ENCODE results near the gene ST7. TPM values are rescaled to one million over a fixed set of nuclear protein-coding genes. Genes with fewer than 3 reads are reported as not detected.

ST7 gene
- total and polyA plus RNA-seq, 2 of the 8 experiments (the other 6 are each of a cell fraction or from before 2014, with no cell fraction given), result 16.3 to 18.0 TPM

DNA sequence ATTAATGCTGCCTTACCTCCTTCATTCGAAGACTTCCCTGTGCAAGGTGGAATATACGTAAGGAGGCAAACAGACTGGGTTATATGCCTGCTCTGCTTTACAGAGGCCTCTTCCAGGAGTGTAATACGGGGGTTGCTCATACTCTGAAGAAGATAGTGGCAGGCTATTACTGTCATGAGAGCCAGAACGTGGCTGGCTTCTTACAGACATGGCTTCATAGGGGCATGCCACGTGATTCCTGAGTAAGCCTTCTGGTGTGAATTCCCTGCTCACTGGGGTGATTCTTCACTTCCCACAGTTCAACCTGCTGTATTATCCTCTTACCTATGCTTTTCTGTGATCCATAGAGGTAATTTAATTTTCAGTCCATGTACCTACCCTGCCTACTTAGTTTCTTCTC lies 141.8 kb downstream of the ST7 start (continued):
- no peak for TF ChIP-seq HDAC2 (IDR thresholded peaks at IDR 0.05; ENCODE audit: borderline replicate concordance in 1 of 2, low read depth in 2 of 2, low read length in 2 of 2)
- TF ChIP-seq, protein P1, sequence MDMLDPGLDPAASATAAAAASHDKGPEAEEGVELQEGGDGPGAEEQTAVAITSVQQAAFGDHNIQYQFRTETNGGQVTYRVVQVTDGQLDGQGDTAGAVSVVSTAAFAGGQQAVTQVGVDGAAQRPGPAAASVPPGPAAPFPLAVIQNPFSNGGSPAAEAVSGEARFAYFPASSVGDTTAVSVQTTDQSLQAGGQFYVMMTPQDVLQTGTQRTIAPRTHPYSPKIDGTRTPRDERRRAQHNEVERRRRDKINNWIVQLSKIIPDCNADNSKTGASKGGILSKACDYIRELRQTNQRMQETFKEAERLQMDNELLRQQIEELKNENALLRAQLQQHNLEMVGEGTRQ (IDR thresholded peaks at IDR 0.05; ENCODE audit: low read length), result no peak
- TF ChIP-seq CHD1 (IDR thresholded peaks at IDR 0.05; ENCODE audit: low read depth, low read length), result no peak

Measured in H1 (cell line).